ENCODE measurements around the gene HDAC1. TPM values are rescaled to one million over a fixed set of nuclear protein-coding genes. Genes with fewer than 3 reads are reported as not detected.

The HDAC1 gene
- total RNA-seq (31.2 TPM), polyA plus RNA-seq (ENCODE audit: insufficient read depth in 1 of 8, insufficient read length in 8 of 8, low replicate concordance in 1 of 8) (10 to 100 TPM; 29.2 to 46.5 (median 41.2) TPM)
- long read RNA-seq, donor 1, partial matches to known transcripts: 0 of 4 reads
- long read RNA-seq, donor 1, other reads (novel, unspliced or antisense): 0 of 4 reads
- long read RNA-seq, donor 2, partial matches to known transcripts: 0 of 3 reads
- long read RNA-seq, donor 2, other reads (novel, unspliced or antisense): 0 of 3 reads
- long read RNA-seq, donor 3, transcript HDAC1-201 (14 exons, 2,124 nt): major isoform, 14 of 28 reads
- long read RNA-seq, donor 3, partial matches to known transcripts: 13 of 28 reads
- long read RNA-seq, donor 3, other reads (novel, unspliced or antisense): 0 of 28 reads
- long read RNA-seq, donor 4, transcript HDAC1-201 (14 exons, 2,124 nt): major isoform, 6 of 7 reads
- long read RNA-seq, donor 4, partial matches to known transcripts: 0 of 7 reads
- long read RNA-seq, donor 4, other reads (novel, unspliced or antisense): 0 of 7 reads
- long read RNA-seq, donor 5, transcript HDAC1-201 (14 exons, 2,124 nt): major isoform, 15 of 307 reads
- long read RNA-seq, donor 5, partial matches to known transcripts: 284 of 307 reads
- long read RNA-seq, donor 5, other reads (novel, unspliced or antisense): 6 of 307 reads
- long read RNA-seq, donor 6, transcript HDAC1-201 (14 exons, 2,124 nt): major isoform, 8 of 26 reads
- long read RNA-seq, donor 6, partial matches to known transcripts: 18 of 26 reads
- long read RNA-seq, donor 6, other reads (novel, unspliced or antisense): 0 of 26 reads
- long read RNA-seq, donor 7, partial matches to known transcripts: 10 of 13 reads
- long read RNA-seq, donor 7, other reads (novel, unspliced or antisense): 0 of 13 reads
- long read RNA-seq, donor 8, partial matches to known transcripts: 86 of 89 reads
- long read RNA-seq, donor 8, other reads (novel, unspliced or antisense): 0 of 89 reads
- long read RNA-seq, donor 9, transcript HDAC1-201 (14 exons, 2,124 nt): major isoform, 7 of 13 reads
- long read RNA-seq, donor 9, partial matches to known transcripts: 6 of 13 reads
- long read RNA-seq, donor 9, other reads (novel, unspliced or antisense): 0 of 13 reads
- long read RNA-seq, donor 10, transcript HDAC1-201 (14 exons, 2,124 nt): major isoform, 8 of 10 reads
- long read RNA-seq, donor 10, partial matches to known transcripts: 0 of 10 reads
- long read RNA-seq, donor 10, other reads (novel, unspliced or antisense): 0 of 10 reads
- long read RNA-seq, donor 11, transcript HDAC1-201 (14 exons, 2,124 nt): major isoform, 7 of 8 reads
- long read RNA-seq, donor 11, partial matches to known transcripts: 0 of 8 reads
- long read RNA-seq, donor 11, other reads (novel, unspliced or antisense): 0 of 8 reads

GRCh38 chr1:32291708-32292538, at the start of gene HDAC1:
TSS of gene HDAC1 (plus strand) at chr1:32292083. CDS start at chr1:32292170, 87 bp downstream.
- peaks cover 8% of the 10 kb centered on the region for H3K4me1 ChIP-seq (ENCODE audit: control insufficient read depth, insufficient read depth, low read length)
- peak within 1 kb of the TSS; percentile 82 for H3K27ac ChIP-seq (ENCODE audit: low read length)
- under 1% methylated on average over 60 of the region's 67 CpGs for WGBS (ENCODE audit: insufficient coverage)
- H3K9me3 ChIP-seq (replicated peaks; ENCODE audit: control insufficient read depth, low read depth, low read length): no peaks in the 10 kb centered on the region
- DNase-seq: peak; percentile 93
- no peaks in the 10 kb centered on the region for H3K36me3 ChIP-seq (ENCODE audit: control insufficient read depth, insufficient read depth, low read length)
- H3K27me3 ChIP-seq (ENCODE audit: control insufficient read depth, insufficient read depth, low read length): no peaks in the 10 kb centered on the region
- H3K4me3 ChIP-seq (ENCODE audit: low read length): peak within 1 kb of the TSS; percentile 82

GRCh38 chr1:32242341-32242851, 49.5 kb upstream of the HDAC1 start:
- no peak overlapping the region for H3K4me3 ChIP-seq (ENCODE audit: low read length)
- peaks cover 4% of the 10 kb centered on the region for H3K36me3 ChIP-seq (ENCODE audit: control insufficient read depth, insufficient read depth, low read length)
- H3K9me3 ChIP-seq (replicated peaks; ENCODE audit: control insufficient read depth, low read depth, low read length): no peaks in the 10 kb centered on the region
- H3K27me3 ChIP-seq (ENCODE audit: control insufficient read depth, insufficient read depth, low read length): no peaks in the 10 kb centered on the region
- H3K4me1 ChIP-seq (ENCODE audit: control insufficient read depth, insufficient read depth, low read length): peaks cover 46% of the 10 kb centered on the region
- peak overlapping the region; percentile 7 for H3K27ac ChIP-seq (ENCODE audit: low read length)
- 80% methylated on average over 1 of the region's 7 CpGs for WGBS (ENCODE audit: insufficient coverage)
- peak; percentile 85 for DNase-seq

GRCh38 chr1:32246888-32247273, 45.0 kb upstream of the HDAC1 start, which contains the start of gene FAM167B:
TSS of gene FAM167B (plus strand) at chr1:32247222. CDS start at chr1:32247422, 200 bp downstream.
- DNase-seq: peak; percentile 70
- H3K4me3 ChIP-seq (ENCODE audit: low read length): no peak within 1 kb of the TSS

GRCh38 chr1:32247452-32247851, 44.4 kb upstream of the HDAC1 start:
- H3K9me3 ChIP-seq (replicated peaks; ENCODE audit: control insufficient read depth, low read depth, low read length): no peaks in the 10 kb centered on the region
- WGBS (ENCODE audit: insufficient coverage): 43% methylated on average over 8 of the region's 12 CpGs
- H3K4me3 ChIP-seq (ENCODE audit: low read length): no peak overlapping the region
- peak overlapping the region; percentile 82 for H3K27ac ChIP-seq (ENCODE audit: low read length)
- peaks cover 2% of the 10 kb centered on the region for H3K27me3 ChIP-seq (ENCODE audit: control insufficient read depth, insufficient read depth, low read length)
- H3K4me1 ChIP-seq (ENCODE audit: control insufficient read depth, insufficient read depth, low read length): peaks cover 46% of the 10 kb centered on the region
- no peak for DNase-seq
- H3K36me3 ChIP-seq (ENCODE audit: control insufficient read depth, insufficient read depth, low read length): no peaks in the 10 kb centered on the region

More at GRCh38 chr1:32246888-32247273, 45.0 kb upstream of the HDAC1 start, which contains the start of gene FAM167B:
- no peaks in the 10 kb centered on the region for H3K9me3 ChIP-seq (replicated peaks; ENCODE audit: control insufficient read depth, low read depth, low read length)
- WGBS (ENCODE audit: insufficient coverage): 41% methylated on average over 2 of the region's 3 CpGs
- peaks cover 2% of the 10 kb centered on the region for H3K27me3 ChIP-seq (ENCODE audit: control insufficient read depth, insufficient read depth, low read length)
- peaks cover 48% of the 10 kb centered on the region for H3K4me1 ChIP-seq (ENCODE audit: control insufficient read depth, insufficient read depth, low read length)
- no peaks in the 10 kb centered on the region for H3K36me3 ChIP-seq (ENCODE audit: control insufficient read depth, insufficient read depth, low read length)
- peak within 1 kb of the TSS; percentile 82 for H3K27ac ChIP-seq (ENCODE audit: low read length)

- Histone ChIP-seq H3K36me3 (ENCODE audit: control insufficient read depth, insufficient read depth, low read length) (no peaks in the 10 kb centered on the region), H3K27me3 (ENCODE audit: control insufficient read depth, insufficient read depth, low read length) (peaks cover 2% of the 10 kb centered on the region), H3K4me1 (ENCODE audit: control insufficient read depth, insufficient read depth, low read length) (peaks cover 44% of the 10 kb centered on the region), H3K27ac (ENCODE audit: low read length) (peak overlapping the region; percentile 82), H3K4me3 (ENCODE audit: low read length) (no peak overlapping the region), H3K9me3 (replicated peaks; ENCODE audit: control insufficient read depth, low read depth, low read length) (no peaks in the 10 kb centered on the region)
- DNase-seq: peak; percentile 68
- 3% methylated on average over 15 of the region's 31 CpGs for WGBS (ENCODE audit: insufficient coverage)
Measured at GRCh38 chr1:32247983-32248889, 43.6 kb upstream of the HDAC1 start.

GRCh38 chr1:32249831-32250525, 41.9 kb upstream of the HDAC1 start:
- 37% methylated on average over 7 of the region's 9 CpGs for WGBS (ENCODE audit: insufficient coverage)
- Histone ChIP-seq H3K27me3 (ENCODE audit: control insufficient read depth, insufficient read depth, low read length) (peaks cover 2% of the 10 kb centered on the region), H3K9me3 (replicated peaks; ENCODE audit: control insufficient read depth, low read depth, low read length) (no peaks in the 10 kb centered on the region), H3K4me3 (ENCODE audit: low read length) (no peak overlapping the region), H3K36me3 (ENCODE audit: control insufficient read depth, insufficient read depth, low read length) (no peaks in the 10 kb centered on the region), H3K27ac (ENCODE audit: low read length) (peak overlapping the region; percentile 90), H3K4me1 (ENCODE audit: control insufficient read depth, insufficient read depth, low read length) (peaks cover 44% of the 10 kb centered on the region)
- peak; percentile 64 for DNase-seq

GRCh38 chr1:32250893-32251716, 40.8 kb upstream of the HDAC1 start, which contains the start of gene LCK:
TSS of gene LCK (plus strand) at chr1:32251265. CDS start at chr1:32274330, 23,065 bp downstream.
- peaks cover 43% of the 10 kb centered on the region for H3K4me1 ChIP-seq (ENCODE audit: control insufficient read depth, insufficient read depth, low read length)
- 60% methylated on average over 24 of the region's 25 CpGs for WGBS (ENCODE audit: insufficient coverage)
- peak within 1 kb of the TSS; percentile 90 for H3K27ac ChIP-seq (ENCODE audit: low read length)

More at GRCh38 chr1:32250893-32251716, 40.8 kb upstream of the HDAC1 start, which contains the start of gene LCK:
- no peaks in the 10 kb centered on the region for H3K36me3 ChIP-seq (ENCODE audit: control insufficient read depth, insufficient read depth, low read length)
- no peak for DNase-seq
- peaks cover 2% of the 10 kb centered on the region for H3K27me3 ChIP-seq (ENCODE audit: control insufficient read depth, insufficient read depth, low read length)
- H3K9me3 ChIP-seq (replicated peaks; ENCODE audit: control insufficient read depth, low read depth, low read length): no peaks in the 10 kb centered on the region
- H3K4me3 ChIP-seq (ENCODE audit: low read length): peak within 1 kb of the TSS; percentile 9

Data from muscle of leg (tissue), 16 donors.